A549 (cell line): ENCODE results near the gene PALLD.

Experiments
- BCL3 ChIP-seq: fragments of >200 bp; sonication (Bioruptor Twin); formaldehyde crosslinking; IDR thresholded peaks from 3 replicates; pipeline ENCODE4 v1.6.1; 2016
- CTCF ChIP-seq: fragments of >200 bp; sonication (Bioruptor Twin); formaldehyde crosslinking; IDR thresholded peaks from 3 replicates; pipeline ENCODE4 v1.5.1; 2016
- MAX ChIP-seq: IDR thresholded peaks from 2 replicates; pipeline ENCODE4 v1.6.1; 2012
- RCOR1 ChIP-seq: fragments of 150-350 bp; IDR thresholded peaks from 2 replicates; pipeline ENCODE4 v1.6.1; 2014; ENCODE audit warnings: antibody characterized with exemption, low read length, low read depth
- ZC3H11A ChIP-seq: fragments of 450-650 bp; IDR thresholded peaks from 2 replicates; pipeline ENCODE4 v1.6.1; 2014; ENCODE audit warnings: antibody characterized with exemption, mild to moderate bottlenecking
- TF ChIP-seq, protein P1 (sequence below): fragments of 150-350 bp; IDR thresholded peaks from 2 replicates; pipeline ENCODE4 v1.6.1; 2014; ENCODE audit warnings: low read depth, mild to moderate bottlenecking, low read length
- TF ChIP-seq, protein P2 (sequence below): fragments of 450-650 bp; IDR thresholded peaks from 2 replicates; pipeline ENCODE4 v1.6.1; 2014; ENCODE audit warnings: antibody characterized with exemption

- no peak for TF ChIP-seq CTCF
- TF ChIP-seq, protein P1, sequence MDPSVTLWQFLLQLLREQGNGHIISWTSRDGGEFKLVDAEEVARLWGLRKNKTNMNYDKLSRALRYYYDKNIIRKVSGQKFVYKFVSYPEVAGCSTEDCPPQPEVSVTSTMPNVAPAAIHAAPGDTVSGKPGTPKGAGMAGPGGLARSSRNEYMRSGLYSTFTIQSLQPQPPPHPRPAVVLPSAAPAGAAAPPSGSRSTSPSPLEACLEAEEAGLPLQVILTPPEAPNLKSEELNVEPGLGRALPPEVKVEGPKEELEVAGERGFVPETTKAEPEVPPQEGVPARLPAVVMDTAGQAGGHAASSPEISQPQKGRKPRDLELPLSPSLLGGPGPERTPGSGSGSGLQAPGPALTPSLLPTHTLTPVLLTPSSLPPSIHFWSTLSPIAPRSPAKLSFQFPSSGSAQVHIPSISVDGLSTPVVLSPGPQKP: no peak
- TF ChIP-seq BCL3: no peak
- TF ChIP-seq, protein P2, sequence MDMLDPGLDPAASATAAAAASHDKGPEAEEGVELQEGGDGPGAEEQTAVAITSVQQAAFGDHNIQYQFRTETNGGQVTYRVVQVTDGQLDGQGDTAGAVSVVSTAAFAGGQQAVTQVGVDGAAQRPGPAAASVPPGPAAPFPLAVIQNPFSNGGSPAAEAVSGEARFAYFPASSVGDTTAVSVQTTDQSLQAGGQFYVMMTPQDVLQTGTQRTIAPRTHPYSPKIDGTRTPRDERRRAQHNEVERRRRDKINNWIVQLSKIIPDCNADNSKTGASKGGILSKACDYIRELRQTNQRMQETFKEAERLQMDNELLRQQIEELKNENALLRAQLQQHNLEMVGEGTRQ: no peak
- TF ChIP-seq RCOR1: no peak
- no peak for TF ChIP-seq MAX
- no peak for TF ChIP-seq ZC3H11A
Measured at GRCh38 chr4:168900080-168900479, 403.2 kb downstream of the PALLD start.
